Measurements from ENCODE around the gene VIPAS39.
"Not testable (repeated sequence)": the region's sequence is repeated elsewhere in the genome, so short reads cannot be mapped to it uniquely, and the experiment has no call there.

VIPAS39 gene

GRCh38 chr14:77416098-77416497 is 41.3 kb downstream of the VIPAS39 start:
- DNase-seq; intact Hi-C loops (cut with DNase I): not testable (repeated sequence)

GRCh38 chr14:77415403-77416030 is 41.9 kb downstream of the VIPAS39 start:
- intact Hi-C loops (cut with DNase I), result not testable (repeated sequence)
- peak in 24 of 42 donors; percentile 4 to 51 (median 27) for DNase-seq

- DNase-seq, result no peak
- intact Hi-C loops (cut with DNase I), result no loop called here
These were observed 48.3 kb downstream of the VIPAS39 start for GRCh38 chr14:77409131-77409533.

GRCh38 chr14:77407158-77407557 is 50.2 kb downstream of the VIPAS39 start:
- intact Hi-C loops (cut with DNase I), result no loop called here
- DNase-seq, result no peak

GRCh38 chr14:77406718-77407117 is 50.7 kb downstream of the VIPAS39 start:
- intact Hi-C loops (cut with DNase I), result no loop called here
- DNase-seq, result no peak

GRCh38 chr14:77406086-77406485 is 51.3 kb downstream of the VIPAS39 start:
- DNase-seq, result no peak
- intact Hi-C loops (cut with DNase I), result no loop called here

GRCh38 chr14:77403768-77404167 is 53.6 kb downstream of the VIPAS39 start:
- DNase-seq, result no peak
- intact Hi-C loops (cut with DNase I), result no loop called here

- intact Hi-C loops (cut with DNase I), result no loop called here
- no peak for DNase-seq
These were observed 57.2 kb downstream of the VIPAS39 start for GRCh38 chr14:77400216-77400615.

- DNase-seq, result no peak
- intact Hi-C loops (cut with DNase I), result no loop called here
These were observed 67.2 kb downstream of the VIPAS39 start for GRCh38 chr14:77390188-77390587.

GRCh38 chr14:77378701-77379100 is 78.7 kb downstream of the VIPAS39 start:
- no peak for DNase-seq
- intact Hi-C loops (cut with DNase I), result no loop called here

- intact Hi-C loops (cut with DNase I), result loop anchor here (2.0 kb wide), 1 partner anchor 57 kb away; the partner anchor contains the start of genes GSTZ1 and POMT2
- DNase-seq, result peak in 1 of 42 donors; percentile 9
These were observed 79.9 kb downstream of the VIPAS39 start for GRCh38 chr14:77377502-77377844.

- DNase-seq, result peak; percentile 75 to 93 (median 86)
- intact Hi-C loops (cut with DNase I), result loop anchor here (2.0 kb wide), 1 partner anchor 56 kb away; the partner anchor contains the start of genes GSTZ1 and POMT2
These were observed 80.5 kb downstream of the VIPAS39 start, which contains the start of the genes SAMD15 and TMED8 for GRCh38 chr14:77376771-77377501. SAMD15 (plus strand) TSS chr14:77377379; CDS start chr14:77377419, 40 bp downstream. TMED8 (minus strand) TSS chr14:77377094; CDS start chr14:77377053, 41 bp downstream.
